Body of pancreas (tissue), 4 donors: ENCODE data around the gene KRTAP29-1.

Experiments used
- POLR2A ChIP-seq, 3 donors: fragments of 450-650 bp; IDR thresholded peaks; one replicate each; pipeline ENCODE4 v1.6.1; 2016; ENCODE audit warnings: antibody characterized with exemption in 3 of 3, mild to moderate bottlenecking in 2 of 3
- TF ChIP-seq, protein P1 (sequence below), 7 experiments: fragments of 450-650 bp in 4 of 7; fragments of 200-600 bp in 3 of 7; sonication (generic) in 3 of 7; IDR thresholded peaks; one replicate each; pipeline ENCODE4 v1.5.1; 2016 to 2019; ENCODE audit warnings: antibody characterized with exemption in 7 of 7

DNA sequence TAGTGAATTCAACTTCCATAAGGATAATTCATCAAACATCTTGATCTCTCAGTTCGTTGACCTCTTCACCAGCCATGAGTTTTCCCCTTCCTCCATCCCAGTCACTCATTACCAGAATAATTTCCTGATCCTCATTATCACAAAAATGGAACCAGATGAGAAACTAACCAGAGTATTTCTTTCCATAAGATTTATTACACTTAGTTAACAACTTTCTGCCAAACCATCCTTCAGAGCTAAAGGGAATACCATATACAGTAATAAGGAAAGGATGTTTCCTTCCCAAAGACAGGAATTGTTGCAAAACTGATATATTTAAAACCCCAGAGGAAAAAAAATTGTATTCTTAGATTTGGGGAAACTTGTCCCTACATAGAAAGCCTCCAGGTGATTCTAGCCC lies 8.6 kb downstream of the KRTAP29-1 start:
- TF ChIP-seq, protein P1, sequence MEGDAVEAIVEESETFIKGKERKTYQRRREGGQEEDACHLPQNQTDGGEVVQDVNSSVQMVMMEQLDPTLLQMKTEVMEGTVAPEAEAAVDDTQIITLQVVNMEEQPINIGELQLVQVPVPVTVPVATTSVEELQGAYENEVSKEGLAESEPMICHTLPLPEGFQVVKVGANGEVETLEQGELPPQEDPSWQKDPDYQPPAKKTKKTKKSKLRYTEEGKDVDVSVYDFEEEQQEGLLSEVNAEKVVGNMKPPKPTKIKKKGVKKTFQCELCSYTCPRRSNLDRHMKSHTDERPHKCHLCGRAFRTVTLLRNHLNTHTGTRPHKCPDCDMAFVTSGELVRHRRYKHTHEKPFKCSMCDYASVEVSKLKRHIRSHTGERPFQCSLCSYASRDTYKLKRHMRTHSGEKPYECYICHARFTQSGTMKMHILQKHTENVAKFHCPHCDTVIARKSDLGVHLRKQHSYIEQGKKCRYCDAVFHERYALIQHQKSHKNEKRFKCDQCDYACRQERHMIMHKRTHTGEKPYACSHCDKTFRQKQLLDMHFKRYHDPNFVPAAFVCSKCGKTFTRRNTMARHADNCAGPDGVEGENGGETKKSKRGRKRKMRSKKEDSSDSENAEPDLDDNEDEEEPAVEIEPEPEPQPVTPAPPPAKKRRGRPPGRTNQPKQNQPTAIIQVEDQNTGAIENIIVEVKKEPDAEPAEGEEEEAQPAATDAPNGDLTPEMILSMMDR (IDR thresholded peaks at IDR 0.05) = no peak
- TF ChIP-seq POLR2A (IDR thresholded peaks at IDR 0.05) = no peak
